Measurements from ENCODE around the gene NMNAT1. TPM values are rescaled to one million over a fixed set of nuclear protein-coding genes. Genes with fewer than 3 reads are reported as not detected.

NMNAT1 gene
- total RNA-seq, 1 donor from 2014 or later = 11.0 TPM

DNA sequence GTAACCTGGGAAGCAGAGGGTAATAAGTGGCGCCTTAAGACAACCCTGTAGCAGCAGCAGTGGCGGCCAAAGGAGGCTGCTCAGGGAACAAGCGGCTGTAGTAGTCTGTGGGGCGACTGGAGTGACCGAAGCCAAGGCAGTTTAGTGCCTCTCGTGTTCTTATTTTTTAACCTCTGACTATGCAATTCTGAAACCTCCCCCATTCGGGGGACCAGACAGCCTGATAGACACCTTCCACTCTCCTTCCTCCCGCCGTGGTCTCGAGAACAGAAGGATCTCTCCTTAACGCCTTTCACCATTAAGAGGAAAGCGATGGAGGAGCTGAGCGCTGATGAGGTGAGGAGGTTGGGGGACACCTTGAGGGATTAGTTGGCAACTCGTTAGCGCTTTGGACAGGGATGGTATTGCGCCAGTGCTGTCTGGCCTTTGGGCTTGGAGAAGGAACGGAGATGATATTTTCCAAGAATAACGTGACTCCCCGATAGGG, 90.1 kb downstream of the NMNAT1 start:
- FAIRE-seq = no peak

More for the DNA sequence above, 90.1 kb downstream of the NMNAT1 start:
- peak overlapping the region; percentile 96 for H3K4me3 ChIP-seq (ENCODE audit: insufficient read depth, low read depth, low read length)
- Mint-ChIP-seq H3K27ac (ENCODE audit: unreplicated experiment) (peak overlapping the region; percentile 87), H3K4me3 (ENCODE audit: unreplicated experiment) (peak overlapping the region; percentile 97), H3K9me3 (ENCODE audit: unreplicated experiment) (no peaks in the 10 kb centered on the region), H3K36me3 (ENCODE audit: low read depth, unreplicated experiment) (peaks cover 2% of the 10 kb centered on the region), H3K27me3 (ENCODE audit: low read depth, unreplicated experiment) (no peaks in the 10 kb centered on the region), H3K4me1 (ENCODE audit: low read depth, unreplicated experiment) (peaks cover 5% of the 10 kb centered on the region)
- no peaks in the 10 kb centered on the region for H3K27me3 ChIP-seq (ENCODE audit: insufficient read depth, low read length)
- peak overlapping the region; percentile 94 for H3K4me2 ChIP-seq (ENCODE audit: low read length)
- H3K9me3 ChIP-seq (ENCODE audit: insufficient read depth, low read depth, low read length) = no peaks in the 10 kb centered on the region
- H4K20me1 ChIP-seq (ENCODE audit: insufficient read depth, low read length) = peaks cover 21% of the 10 kb centered on the region
- no peak for DNase-seq (ENCODE audit: low read depth)
- peaks cover 17% of the 10 kb centered on the region for H3K4me1 ChIP-seq (ENCODE audit: insufficient read depth, low read length)
- no peak for TF ChIP-seq EZH2 (IDR thresholded peaks at IDR 0.05; ENCODE audit: insufficient read depth, low read length)
- peak overlapping the region; percentile 81 for H2AFZ ChIP-seq (ENCODE audit: low read depth, low read length)
- H3K27ac ChIP-seq (ENCODE audit: low read depth, low read length) = peak overlapping the region; percentile 92
- H3K9ac ChIP-seq (ENCODE audit: low read length) = peak overlapping the region; percentile 93
- H3K79me2 ChIP-seq (ENCODE audit: insufficient read depth, low read length) = peaks cover 41% of the 10 kb centered on the region
- peaks cover 2% of the 10 kb centered on the region for H3K36me3 ChIP-seq (ENCODE audit: insufficient read depth, low read length)

Small RNA genes within 50 kb of the gene (microRNA-seq; reads per million reads assigned to microRNA genes)
- 1.1 reads per million for gene MIR5697

Other genes with a start within 250 kb of the NMNAT1 start
- 181 and 197 TPM in 2 replicates for gene CLSTN1, start 119.5 kb upstream of the NMNAT1 start, total RNA-seq
- 49.9 and 53.7 TPM in 2 replicates for gene CTNNBIP1, start 33.2 kb upstream of the NMNAT1 start, total RNA-seq
- gene LZIC, start 84 bp upstream of the NMNAT1 start, total RNA-seq = 36.5 and 38.0 TPM in 2 replicates
- 1.0 TPM in 1 of 2 replicates, not detected in the other for gene RBP7, start 53.8 kb downstream of the NMNAT1 start, total RNA-seq
- 37.4 and 41.5 TPM in 2 replicates for gene UBE4B, start 89.5 kb downstream of the NMNAT1 start, total RNA-seq

All from astrocyte (in vitro differentiated cells and primary cell).